ENCODE results near the gene ROR2.

ROR2 gene

GRCh38 chr9:91837981-91838731 is 111.9 kb downstream of the ROR2 start:
- peak; percentile 70 to 87 for DNase-seq

- no peak for DNase-seq
Measured at GRCh38 chr9:91836515-91836914, 113.5 kb downstream of the ROR2 start.

- DNase-seq, result no peak
Measured at GRCh38 chr9:91835632-91836031, 114.4 kb downstream of the ROR2 start.

GRCh38 chr9:91835216-91835615 is 114.8 kb downstream of the ROR2 start:
- no peak for DNase-seq

DNA sequence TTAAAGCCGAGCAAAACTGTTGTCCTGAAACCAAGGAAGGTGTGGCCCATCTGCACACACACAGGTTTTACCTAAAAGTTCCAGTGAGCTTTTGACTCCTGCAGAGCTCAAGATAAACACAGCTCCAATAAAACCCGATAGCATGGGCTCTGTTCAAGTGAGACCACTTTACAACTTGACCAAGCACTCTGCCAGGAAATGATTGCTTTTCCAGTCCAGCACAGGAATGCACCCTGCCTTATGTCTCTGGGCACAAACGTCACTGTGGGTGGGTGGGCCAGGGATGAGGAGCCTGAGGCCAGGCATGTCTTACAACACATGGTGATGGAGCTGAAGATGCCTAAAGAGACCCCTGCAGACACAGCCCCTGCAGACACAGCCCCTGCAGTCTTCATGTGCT is 115.3 kb downstream of the ROR2 start:
- DNase-seq, result no peak

DNA sequence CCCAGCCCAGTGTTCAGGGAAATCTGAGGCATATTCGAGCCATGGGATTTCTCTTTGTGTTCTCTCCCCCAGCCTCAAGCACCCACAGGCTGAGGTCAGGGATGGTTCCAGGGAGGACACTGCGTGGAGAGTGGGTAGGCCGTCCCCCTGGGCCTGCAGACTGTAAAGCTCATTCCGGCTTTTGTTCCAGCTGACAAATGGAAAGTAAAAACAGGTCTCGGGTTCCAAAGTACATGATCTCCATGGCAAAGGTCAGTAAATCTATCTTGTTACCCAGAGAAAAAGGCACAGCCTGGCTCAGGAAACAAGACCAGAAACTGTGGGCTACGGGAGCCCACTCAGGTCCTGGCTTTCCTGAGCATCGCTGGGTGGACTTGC is 116.2 kb downstream of the ROR2 start:
- DNase-seq, result no peak

DNA sequence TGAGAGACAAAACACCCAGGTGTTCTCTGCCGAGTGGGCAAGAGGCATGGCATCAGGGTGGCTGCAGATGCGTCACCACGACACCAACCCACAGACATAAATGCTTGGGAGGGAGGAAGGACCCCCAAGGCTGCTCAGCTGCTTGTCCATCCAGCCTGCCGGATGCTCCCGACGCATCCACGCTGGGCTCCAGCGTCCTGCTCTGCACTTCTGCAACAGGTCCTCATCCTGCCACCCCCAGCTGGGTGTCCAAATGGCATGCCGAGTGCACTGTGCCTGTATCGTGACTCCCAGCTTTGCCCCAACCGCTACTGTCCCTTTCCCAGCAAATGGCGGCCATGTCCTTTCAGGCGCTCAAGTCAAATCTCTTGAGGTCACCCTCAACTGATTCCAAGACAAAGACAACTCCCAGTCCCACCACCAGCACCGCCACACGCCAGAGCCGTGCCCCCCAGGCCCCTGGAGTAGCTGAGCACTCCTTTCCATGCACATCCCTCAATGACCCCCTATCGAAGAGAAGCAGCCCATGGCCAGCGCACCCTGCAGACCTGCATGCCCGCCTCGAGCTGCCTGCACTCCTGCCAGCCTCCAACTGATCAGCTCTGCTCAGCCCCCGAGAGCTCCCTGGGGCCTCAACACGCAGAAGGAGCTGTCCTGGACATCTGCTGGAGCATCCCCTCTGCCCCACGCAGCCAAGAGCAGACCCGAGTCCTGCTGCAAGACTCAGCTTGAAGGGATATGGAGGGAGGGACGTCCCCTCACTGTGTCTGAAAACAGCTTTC is 116.7 kb downstream of the ROR2 start:
- DNase-seq, result no peak

DNA sequence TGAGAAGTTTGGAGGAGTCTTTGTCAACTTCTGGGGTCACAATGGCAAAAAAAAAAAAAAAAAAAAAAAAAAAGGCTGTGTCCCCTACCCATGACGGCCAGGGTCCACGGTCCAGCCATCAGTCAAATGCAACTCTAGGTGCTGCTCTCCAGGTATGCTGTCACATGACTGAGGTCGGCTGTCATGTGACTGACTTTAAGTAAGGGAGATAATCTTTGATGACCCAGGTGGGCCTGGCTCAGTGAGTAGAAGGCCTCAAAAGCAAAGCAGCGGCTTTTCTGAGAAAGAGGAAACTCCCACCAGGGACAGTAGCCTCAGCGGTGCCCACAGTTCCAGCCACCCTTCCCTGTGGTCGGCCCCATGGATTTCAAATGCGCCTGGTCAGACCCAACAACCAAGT is 117.7 kb downstream of the ROR2 start:
- DNase-seq, result no peak

DNA sequence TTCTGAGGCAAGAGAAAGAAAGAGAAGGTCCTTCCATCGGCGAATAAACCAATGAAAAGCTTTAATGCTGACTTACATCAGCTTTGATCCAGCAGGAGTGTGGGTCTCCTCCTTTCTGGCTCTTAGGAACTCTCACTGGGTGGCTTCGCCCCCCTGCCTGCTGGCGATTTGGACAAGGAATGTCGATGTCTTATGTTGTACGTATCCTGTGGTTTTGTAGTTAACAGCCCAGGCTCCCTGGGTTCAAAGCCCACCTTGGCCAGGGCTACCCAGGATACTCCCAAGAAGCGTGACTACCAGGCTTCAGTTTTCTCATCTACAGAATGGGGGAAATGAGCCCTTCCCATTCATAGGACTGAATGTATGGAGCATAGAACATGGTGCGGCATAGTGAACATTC is 124.2 kb downstream of the ROR2 start:
- DNase-seq, result no peak

DNA sequence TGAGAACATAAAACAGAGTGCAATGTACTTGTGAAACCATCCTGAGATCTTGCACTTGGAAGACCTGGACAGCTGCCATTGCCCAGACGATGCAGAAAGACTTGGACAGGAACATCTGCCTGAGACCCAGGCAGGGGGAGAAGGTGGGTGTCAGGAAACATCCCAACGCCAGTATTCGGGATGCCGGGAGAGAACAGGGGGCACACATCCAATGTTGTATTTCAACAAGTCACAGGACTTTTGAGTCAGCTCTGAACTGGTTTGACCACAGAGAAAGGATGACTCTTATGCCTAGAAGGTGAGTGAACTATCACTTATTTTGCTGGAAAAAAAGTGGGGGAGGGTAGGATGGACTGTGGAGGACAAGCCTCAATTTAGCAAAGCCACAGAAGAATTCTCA is 124.6 kb downstream of the ROR2 start:
- no peak for DNase-seq

DNA sequence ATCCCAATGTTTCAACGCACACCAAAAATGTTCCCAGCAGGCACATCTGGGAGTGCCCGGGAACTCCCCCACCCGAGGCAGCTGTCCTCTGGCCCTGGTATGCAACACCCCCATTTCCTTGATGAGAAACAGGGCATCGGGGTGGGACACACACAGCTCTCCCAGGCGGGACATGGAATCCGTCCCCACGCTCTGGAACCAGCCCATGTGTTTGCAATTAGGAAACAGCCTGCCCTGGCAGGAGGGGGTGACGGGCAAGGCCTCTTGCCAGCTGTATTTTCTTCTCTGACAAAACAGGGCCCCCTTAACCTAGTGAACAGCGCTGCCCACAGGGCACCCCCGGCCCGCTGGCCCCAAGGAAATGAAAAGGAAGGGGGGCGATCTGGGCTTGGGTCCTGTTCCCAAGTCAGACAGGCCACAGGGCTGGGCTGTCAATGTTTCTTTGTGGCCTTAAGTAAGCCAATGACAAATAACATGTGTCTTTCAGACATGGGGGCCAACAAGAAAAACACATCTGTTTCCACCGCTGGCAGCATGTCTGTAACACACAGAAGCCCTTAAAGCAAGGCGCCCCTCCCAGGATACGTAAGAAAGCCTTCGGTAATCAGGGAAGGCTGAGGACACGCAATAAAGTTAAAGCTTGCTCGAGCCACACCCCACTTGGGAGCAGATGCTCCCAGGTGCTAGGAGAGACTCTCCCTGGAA is 125.3 kb downstream of the ROR2 start:
- no peak for DNase-seq

DNA sequence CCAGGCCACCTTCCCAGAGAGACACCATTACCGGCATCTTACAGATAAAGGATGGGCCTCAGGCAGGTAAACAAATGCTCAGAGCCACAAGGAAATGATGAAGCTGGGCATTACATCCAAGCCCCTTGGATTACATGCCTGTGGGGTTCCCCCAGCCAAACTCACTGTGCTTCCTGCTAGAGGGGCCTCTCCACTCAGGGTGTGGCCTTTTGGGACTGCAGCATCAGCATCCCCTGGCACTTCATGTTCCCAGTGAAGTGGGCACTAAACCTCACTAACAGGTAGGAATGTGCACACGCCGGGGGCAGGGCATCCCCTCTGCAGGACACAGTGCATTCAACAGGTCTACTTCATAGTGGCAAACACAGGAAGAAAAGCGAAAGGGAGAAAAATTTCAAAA is 125.9 kb downstream of the ROR2 start:
- no peak for DNase-seq

DNA sequence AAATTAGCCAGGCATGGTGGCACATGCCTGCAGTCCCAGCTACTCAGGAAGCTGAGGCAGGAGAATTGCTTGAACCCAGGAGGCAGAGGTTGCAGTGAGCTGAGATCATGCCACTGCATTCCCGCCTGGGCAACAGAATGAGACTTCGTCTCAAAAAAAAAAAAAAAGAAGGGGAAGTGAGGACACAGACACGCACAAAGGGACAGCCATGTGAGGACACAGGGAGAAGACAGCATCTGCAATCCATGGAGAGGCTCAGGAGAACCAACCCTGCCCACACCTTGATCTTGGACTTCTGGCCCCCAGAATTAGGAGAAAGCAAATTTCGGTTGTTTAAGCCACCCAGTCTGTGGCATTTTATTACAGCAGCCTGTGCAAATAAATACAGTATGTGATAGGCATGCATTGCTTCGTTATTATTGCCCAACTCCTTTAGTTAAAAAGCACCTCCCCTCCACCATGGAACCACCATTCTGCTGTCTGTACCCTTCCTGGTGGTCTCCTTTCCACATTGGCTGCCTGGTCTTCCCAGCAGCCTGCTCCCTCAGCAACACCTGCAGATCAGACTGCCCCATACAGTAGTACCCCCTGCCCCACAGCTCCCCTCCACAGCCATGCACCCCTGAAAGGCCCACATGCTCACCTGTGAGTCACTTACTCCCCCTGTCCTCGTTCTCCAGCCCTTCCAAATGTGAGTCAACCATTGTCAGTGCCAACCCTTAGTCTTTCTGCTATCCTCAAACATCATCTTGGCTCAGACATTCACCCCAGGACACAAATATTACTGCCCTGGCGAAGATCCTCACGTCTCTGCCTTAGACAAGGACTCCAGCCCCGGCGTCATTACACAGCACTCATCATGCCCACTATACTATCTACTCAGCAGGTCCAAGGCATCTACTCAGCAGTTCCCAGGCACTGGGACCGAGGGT is 128.8 kb downstream of the ROR2 start:
- no peak for DNase-seq

GRCh38 chr9:91820126-91820750 is 129.8 kb downstream of the ROR2 start:
- no peak for DNase-seq

GRCh38 chr9:91818647-91819403 is 131.2 kb downstream of the ROR2 start:
- DNase-seq, result no peak

DNA sequence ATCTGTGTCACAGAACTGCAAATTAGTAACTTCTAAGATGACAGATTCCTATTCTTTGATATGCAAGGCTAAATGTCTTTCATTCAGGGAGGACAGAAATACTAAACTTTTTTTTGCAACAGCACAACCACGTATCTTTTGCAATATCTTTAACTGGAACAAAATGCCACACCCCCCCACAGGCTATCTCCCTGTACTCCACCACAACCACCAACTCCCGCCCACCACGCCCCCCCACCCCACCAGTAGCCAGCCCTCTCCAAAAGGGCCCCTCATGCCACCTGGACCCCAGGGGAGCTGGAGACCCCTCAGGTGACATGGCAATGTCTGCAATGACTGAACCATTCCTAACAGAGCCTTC is 131.8 kb downstream of the ROR2 start:
- DNase-seq, result no peak

GRCh38 chr9:91817493-91818224 is 132.4 kb downstream of the ROR2 start:
- DNase-seq, result no peak

- DNase-seq, result no peak
Measured at GRCh38 chr9:91817106-91817492, 132.9 kb downstream of the ROR2 start.

DNA sequence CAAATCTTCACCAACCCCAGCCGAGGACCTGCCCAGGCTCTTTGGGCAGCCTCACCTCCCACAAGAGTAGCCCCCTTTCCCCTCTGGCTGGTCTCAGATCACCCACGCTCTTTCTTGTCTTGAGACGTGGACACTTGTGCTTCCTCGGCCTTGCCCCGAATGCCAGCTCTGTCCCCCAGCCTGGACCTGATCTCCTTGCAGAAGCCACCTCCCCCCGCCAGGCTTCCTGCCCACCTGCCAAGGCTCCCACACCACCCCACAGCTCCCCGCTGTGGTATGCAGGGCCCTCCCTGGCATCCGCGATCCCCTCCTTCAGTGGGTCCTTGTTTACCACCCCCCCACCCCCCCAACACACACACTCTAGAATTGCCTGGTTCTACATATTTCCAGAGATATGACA is 133.7 kb downstream of the ROR2 start:
- no peak for DNase-seq

- DNase-seq, result no peak
Measured at GRCh38 chr9:91815896-91816295, 134.1 kb downstream of the ROR2 start.

- DNase-seq, result no peak
Measured at GRCh38 chr9:91814753-91815152, 135.3 kb downstream of the ROR2 start.
